Measurements from ENCODE around the gene ACO2. TPM values are rescaled to one million over a fixed set of nuclear protein-coding genes. Genes with fewer than 3 reads are reported as not detected.
A peak's percentile ranks its signal among the peaks of the same experiment; 100 is the strongest.

The ACO2 gene
- total and polyA plus RNA-seq, 10 of the 15 experiments (the other 5 are each of a cell fraction or from before 2014, with no cell fraction given): 21.4 to 214 (median 88.5) TPM

DNA sequence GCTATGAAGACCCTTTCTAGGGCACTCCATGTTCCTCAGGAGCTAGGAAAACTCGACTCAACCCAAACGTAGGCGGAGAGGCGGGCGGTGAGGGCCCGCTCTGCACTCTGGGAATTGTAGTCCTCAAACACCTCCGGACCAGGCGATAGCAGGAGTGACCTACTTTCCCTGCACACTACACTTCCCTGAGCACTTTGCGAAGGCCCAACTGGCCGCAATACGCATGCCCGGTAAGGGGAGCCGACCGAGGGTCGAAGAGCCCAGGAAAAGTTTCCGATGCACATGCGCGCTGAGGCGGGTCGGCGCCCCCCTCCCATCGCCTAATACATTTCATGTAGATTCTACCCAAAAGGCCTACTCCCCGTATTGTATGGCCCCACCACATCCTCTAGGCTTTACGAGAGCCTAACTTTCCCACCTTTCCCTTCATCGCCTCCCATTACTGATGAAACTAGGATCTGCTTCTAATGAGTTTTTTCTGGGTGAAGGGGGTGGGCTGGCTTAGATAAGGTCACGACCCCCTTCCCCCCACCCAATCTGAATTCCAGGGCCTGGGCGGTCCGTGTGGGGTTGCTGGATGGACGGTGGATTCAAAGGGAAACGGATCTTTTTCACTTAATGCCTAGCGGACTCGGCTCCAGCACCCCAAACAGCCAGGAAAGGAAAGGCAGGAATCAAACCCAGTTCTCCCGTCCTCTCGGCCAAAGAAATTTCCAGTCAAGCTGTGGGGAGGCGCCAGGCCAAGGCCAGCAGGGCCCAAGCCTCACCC is 24.4 kb upstream of the ACO2 start (continued):
- TF ChIP-seq, protein P1, sequence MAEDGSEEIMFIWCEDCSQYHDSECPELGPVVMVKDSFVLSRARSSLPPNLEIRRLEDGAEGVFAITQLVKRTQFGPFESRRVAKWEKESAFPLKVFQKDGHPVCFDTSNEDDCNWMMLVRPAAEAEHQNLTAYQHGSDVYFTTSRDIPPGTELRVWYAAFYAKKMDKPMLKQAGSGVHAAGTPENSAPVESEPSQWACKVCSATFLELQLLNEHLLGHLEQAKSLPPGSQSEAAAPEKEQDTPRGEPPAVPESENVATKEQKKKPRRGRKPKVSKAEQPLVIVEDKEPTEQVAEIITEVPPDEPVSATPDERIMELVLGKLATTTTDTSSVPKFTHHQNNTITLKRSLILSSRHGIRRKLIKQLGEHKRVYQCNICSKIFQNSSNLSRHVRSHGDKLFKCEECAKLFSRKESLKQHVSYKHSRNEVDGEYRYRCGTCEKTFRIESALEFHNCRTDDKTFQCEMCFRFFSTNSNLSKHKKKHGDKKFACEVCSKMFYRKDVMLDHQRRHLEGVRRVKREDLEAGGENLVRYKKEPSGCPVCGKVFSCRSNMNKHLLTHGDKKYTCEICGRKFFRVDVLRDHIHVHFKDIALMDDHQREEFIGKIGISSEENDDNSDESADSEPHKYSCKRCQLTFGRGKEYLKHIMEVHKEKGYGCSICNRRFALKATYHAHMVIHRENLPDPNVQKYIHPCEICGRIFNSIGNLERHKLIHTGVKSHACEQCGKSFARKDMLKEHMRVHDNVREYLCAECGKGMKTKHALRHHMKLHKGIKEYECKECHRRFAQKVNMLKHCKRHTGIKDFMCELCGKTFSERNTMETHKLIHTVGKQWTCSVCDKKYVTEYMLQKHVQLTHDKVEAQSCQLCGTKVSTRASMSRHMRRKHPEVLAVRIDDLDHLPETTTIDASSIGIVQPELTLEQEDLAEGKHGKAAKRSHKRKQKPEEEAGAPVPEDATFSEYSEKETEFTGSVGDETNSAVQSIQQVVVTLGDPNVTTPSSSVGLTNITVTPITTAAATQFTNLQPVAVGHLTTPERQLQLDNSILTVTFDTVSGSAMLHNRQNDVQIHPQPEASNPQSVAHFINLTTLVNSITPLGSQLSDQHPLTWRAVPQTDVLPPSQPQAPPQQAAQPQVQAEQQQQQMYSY (CRISPR knock-in tag; IDR thresholded peaks at IDR 0.05): no peak
- TF ChIP-seq, protein P2, sequence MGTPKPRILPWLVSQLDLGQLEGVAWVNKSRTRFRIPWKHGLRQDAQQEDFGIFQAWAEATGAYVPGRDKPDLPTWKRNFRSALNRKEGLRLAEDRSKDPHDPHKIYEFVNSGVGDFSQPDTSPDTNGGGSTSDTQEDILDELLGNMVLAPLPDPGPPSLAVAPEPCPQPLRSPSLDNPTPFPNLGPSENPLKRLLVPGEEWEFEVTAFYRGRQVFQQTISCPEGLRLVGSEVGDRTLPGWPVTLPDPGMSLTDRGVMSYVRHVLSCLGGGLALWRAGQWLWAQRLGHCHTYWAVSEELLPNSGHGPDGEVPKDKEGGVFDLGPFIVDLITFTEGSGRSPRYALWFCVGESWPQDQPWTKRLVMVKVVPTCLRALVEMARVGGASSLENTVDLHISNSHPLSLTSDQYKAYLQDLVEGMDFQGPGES (IDR thresholded peaks at IDR 0.05): no peak
- TF ChIP-seq STAT1 (conservative IDR thresholded peaks at IDR 0.05) (0 out of 2 replicates have a peak, but pooled peaks have one; percentile 22), MEF2B (IDR thresholded peaks at IDR 0.05; ENCODE audit: partially characterized antibody, poor library complexity, severe bottlenecking) (no peak), NRF1 (conservative IDR thresholded peaks at IDR 0.05; ENCODE audit: low read depth, low read length) (peak; percentile 83), POU2F2 (IDR thresholded peaks at IDR 0.05; ENCODE audit: borderline replicate concordance, low read depth, low read length) (no peak), HDAC2 (IDR thresholded peaks at IDR 0.05) (no peak), ZNF24 (IDR thresholded peaks at IDR 0.05) (no peak), IKZF1 (conservative IDR thresholded peaks at IDR 0.05) (peak; percentile 86), PAX8 (IDR thresholded peaks at IDR 0.05) (no peak), MYC (IDR thresholded peaks at IDR 0.05; ENCODE audit: insufficient read depth, insufficient read length, insufficient replicate concordance, low read length, severe bottlenecking) (no peak), NR2F1 (conservative IDR thresholded peaks at IDR 0.05) (peak; percentile 76), HCFC1 (IDR thresholded peaks at IDR 0.05; ENCODE audit: low read length) (peak; percentile 94), SMAD5 (IDR thresholded peaks at IDR 0.05; ENCODE audit: low read depth) (no peak), MEF2A (IDR thresholded peaks at IDR 0.05; ENCODE audit: insufficient read depth, low read depth, low read length) (no peak), CUX1 (IDR thresholded peaks at IDR 0.05; ENCODE audit: insufficient replicate concordance, low read depth, low read length) (no peak)
- TF ChIP-seq, protein P3, sequence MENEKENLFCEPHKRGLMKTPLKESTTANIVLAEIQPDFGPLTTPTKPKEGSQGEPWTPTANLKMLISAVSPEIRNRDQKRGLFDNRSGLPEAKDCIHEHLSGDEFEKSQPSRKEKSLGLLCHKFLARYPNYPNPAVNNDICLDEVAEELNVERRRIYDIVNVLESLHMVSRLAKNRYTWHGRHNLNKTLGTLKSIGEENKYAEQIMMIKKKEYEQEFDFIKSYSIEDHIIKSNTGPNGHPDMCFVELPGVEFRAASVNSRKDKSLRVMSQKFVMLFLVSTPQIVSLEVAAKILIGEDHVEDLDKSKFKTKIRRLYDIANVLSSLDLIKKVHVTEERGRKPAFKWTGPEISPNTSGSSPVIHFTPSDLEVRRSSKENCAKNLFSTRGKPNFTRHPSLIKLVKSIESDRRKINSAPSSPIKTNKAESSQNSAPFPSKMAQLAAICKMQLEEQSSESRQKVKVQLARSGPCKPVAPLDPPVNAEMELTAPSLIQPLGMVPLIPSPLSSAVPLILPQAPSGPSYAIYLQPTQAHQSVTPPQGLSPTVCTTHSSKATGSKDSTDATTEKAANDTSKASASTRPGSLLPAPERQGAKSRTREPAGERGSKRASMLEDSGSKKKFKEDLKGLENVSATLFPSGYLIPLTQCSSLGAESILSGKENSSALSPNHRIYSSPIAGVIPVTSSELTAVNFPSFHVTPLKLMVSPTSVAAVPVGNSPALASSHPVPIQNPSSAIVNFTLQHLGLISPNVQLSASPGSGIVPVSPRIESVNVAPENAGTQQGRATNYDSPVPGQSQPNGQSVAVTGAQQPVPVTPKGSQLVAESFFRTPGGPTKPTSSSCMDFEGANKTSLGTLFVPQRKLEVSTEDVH (IDR thresholded peaks at IDR 0.05; ENCODE audit: low read depth, partially characterized antibody): no peak

Measured in GM12878 (cell line).